ENCODE results near the gene CFAP61.

CFAP61 gene

DNA sequence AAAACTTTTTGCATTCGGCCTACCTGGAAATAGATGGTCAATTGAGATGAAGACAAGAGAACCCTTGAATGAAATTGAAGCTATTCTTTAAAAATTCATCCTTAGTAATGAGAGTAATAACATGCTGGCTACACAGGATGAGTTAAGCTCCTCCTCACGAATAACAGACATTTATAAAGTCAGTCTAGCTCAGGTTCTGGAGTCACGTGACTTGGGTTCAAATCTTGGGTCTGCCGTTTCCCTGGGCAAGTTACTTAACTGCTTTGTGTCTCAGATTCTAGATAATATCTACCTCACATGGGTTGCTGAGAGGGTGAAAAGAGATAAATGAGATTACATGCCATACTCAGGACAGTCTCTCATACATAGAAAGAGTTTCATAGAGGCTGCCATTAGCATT lies 214.2 kb downstream of the CFAP61 start:
- TF ChIP-seq, protein P1, sequence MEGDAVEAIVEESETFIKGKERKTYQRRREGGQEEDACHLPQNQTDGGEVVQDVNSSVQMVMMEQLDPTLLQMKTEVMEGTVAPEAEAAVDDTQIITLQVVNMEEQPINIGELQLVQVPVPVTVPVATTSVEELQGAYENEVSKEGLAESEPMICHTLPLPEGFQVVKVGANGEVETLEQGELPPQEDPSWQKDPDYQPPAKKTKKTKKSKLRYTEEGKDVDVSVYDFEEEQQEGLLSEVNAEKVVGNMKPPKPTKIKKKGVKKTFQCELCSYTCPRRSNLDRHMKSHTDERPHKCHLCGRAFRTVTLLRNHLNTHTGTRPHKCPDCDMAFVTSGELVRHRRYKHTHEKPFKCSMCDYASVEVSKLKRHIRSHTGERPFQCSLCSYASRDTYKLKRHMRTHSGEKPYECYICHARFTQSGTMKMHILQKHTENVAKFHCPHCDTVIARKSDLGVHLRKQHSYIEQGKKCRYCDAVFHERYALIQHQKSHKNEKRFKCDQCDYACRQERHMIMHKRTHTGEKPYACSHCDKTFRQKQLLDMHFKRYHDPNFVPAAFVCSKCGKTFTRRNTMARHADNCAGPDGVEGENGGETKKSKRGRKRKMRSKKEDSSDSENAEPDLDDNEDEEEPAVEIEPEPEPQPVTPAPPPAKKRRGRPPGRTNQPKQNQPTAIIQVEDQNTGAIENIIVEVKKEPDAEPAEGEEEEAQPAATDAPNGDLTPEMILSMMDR (conservative IDR thresholded peaks at IDR 0.05; ENCODE audit: low read length) = no peak
- H3K4me3 ChIP-seq (ENCODE audit: low read length) = no peak overlapping the region
- no peak for DNase-seq (ENCODE audit: low read depth)

DNA sequence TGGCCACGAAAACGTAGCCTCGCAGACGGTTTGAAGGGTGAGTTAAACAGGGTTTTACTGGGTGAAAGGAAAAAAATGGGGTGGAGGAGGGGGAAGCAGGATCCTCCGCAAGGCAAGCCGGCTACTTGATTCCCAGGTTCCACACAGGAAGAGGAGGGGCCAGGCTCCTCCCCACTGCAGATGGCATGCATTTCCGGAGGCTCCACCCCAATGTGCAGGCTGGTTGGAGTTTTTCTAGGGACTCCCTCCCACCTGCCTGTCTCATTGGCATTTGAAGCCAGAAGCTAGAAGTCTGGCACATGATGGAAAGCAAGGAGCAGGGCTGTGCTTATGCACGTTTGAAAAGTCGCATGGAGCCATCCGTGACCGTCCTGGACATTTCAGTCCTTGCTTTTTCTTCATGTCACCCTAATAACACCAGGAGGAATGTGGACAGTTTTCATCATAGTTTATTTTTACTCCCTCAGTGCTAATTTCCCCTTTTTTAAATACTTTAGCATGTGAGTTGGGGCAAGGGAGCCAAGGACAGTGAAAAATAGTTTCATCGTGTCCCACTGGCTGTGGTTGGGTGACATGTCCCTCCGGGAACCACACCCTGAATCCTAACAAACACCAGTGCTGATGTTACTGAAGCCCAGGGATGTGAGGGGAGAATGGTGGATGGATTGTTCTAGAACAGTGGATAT lies 215.5 kb downstream of the CFAP61 start:
- TF ChIP-seq, protein P1 (conservative IDR thresholded peaks at IDR 0.05; ENCODE audit: low read length) = no peak
- H3K4me3 ChIP-seq (ENCODE audit: low read length) = no peak overlapping the region
- DNase-seq (ENCODE audit: low read depth) = no peak

DNA sequence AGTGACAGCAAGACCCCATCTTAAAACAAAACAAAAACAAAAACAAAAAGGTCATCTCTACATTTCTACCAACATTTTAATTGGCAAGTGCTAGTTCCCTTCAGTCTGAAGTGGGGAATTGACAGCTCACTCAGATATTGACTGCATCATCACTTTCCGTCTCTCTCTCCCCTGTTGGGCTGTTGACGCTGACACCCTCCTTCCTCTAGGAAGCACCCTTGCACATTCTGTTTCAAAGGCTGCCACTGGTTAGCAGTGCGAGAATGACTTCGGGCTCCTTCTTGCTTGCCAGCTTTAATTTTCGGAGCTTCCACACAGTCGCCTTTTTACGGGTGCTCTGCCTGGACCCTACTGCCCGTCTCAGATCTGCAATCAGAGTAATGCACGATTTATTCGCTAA lies 218.9 kb downstream of the CFAP61 start:
- no peak overlapping the region for H3K4me3 ChIP-seq (ENCODE audit: low read length)
- TF ChIP-seq, protein P1 (conservative IDR thresholded peaks at IDR 0.05; ENCODE audit: low read length) = no peak
- DNase-seq (ENCODE audit: low read depth) = no peak

DNA sequence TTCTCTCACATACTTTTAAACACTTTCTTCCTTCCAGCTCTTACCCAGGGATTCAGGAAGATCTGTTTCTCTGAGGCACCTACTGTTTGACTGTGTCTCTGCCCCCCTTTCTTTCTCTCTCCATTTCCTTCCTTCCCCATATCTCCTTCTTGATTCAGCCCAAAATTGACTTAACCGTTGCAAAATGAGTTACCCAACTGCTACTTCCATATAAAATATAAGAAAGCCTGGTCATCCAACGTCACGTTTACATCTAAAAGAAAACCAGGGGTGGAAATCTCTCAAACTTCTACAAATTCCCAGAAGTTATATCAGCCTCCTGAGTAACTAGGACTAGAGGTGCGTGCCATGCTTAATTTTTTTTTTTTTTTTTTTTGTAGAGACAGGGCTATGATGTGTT lies 220.4 kb downstream of the CFAP61 start:
- no peak overlapping the region for H3K4me3 ChIP-seq (ENCODE audit: low read length)
- TF ChIP-seq, protein P1 (conservative IDR thresholded peaks at IDR 0.05; ENCODE audit: low read length) = no peak
- no peak for DNase-seq (ENCODE audit: low read depth)

DNA sequence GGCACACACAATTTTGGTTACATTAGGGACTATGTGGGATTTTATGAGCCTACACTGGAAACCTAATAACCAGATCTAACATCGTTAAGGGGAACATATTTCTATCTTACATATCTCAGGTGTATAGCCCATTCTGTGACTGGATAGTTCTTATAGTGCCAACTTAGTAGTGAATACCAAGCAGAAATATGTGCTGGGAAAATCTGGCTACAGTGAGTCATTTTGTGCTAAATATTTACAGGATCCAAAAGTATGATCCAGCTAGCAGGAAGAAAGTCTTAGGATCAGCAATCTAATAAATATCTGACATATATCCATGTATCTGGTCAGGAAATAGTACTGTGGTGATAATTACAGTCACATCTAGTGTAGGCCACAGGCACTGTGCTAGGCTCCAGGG lies 221.0 kb downstream of the CFAP61 start:
- TF ChIP-seq, protein P1 (conservative IDR thresholded peaks at IDR 0.05; ENCODE audit: low read length) = no peak
- no peak overlapping the region for H3K4me3 ChIP-seq (ENCODE audit: low read length)
- DNase-seq (ENCODE audit: low read depth) = no peak

DNA sequence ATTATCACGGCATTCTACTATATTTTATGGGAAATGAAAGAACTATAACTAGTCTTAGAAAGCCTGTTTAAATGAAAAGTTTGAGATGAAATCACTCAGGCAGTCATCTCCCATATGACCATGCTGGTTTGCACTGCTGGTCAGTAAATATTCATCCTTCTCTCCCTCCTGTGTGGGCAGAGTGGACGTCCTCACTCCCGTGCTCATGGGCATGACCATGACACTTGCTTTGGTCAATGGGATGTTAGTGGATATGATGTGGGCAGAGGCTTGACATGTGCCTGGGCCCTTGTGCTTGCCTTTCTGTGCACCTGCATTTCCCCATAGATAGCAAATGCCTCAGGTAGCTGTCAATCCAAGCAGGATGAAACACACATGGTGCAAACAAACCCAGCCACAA lies 222.5 kb downstream of the CFAP61 start:
- no peak overlapping the region for H3K4me3 ChIP-seq (ENCODE audit: low read length)
- TF ChIP-seq, protein P1 (conservative IDR thresholded peaks at IDR 0.05; ENCODE audit: low read length) = no peak
- no peak for DNase-seq (ENCODE audit: low read depth)

DNA sequence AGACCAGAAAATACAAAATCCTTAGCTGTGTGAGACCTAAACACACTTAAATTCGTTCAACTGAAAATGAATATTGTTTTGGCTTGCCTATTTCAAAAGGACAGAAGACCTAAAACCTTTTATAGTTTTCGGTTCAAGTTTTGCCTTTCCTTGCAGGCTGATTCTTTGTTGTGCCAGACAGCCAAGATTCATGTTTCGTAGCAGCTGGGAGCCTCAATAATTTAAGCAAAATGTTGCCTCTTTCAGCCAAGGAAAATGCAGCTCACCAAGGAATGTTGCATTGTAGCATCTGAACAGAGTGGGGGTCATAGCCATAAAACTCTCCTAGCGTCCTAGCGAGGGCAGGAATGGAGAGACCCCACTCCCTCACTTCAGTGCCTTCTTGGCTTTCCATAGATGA lies 223.3 kb downstream of the CFAP61 start:
- TF ChIP-seq, protein P1 (conservative IDR thresholded peaks at IDR 0.05; ENCODE audit: low read length) = no peak
- no peak overlapping the region for H3K4me3 ChIP-seq (ENCODE audit: low read length)
- DNase-seq (ENCODE audit: low read depth) = no peak

Data from AG10803 (cell line).